ENCODE data around the gene SGMS1. TPM values are rescaled to one million over a fixed set of nuclear protein-coding genes. Genes with fewer than 3 reads are reported as not detected.

Gene SGMS1
- total and polyA plus RNA-seq, 2 donors (not counting 3 experiments of a cell fraction or from before 2014, with no cell fraction given), result 9.7 to 23.7 TPM

GRCh38 chr10:50579491-50580261 lies 44.1 kb downstream of the SGMS1 start:
- H3K9me1 ChIP-seq (replicated peaks; ENCODE audit: control insufficient read depth, extremely low read depth, insufficient read depth, low read length), result no peaks in the 10 kb centered on the region
- no peak overlapping the region for H3K27ac ChIP-seq (ENCODE audit: insufficient read depth, low read depth, low read length)
- no peaks in the 10 kb centered on the region for H3K27me3 ChIP-seq (ENCODE audit: control insufficient read depth in 2 of 2, insufficient read depth in 2 of 2, low read length in 2 of 2)
- H3K4me2 ChIP-seq (ENCODE audit: insufficient read depth, low read length), result no peak overlapping the region
- ChIA-PET CTCF (no interaction called here), POLR2A (no interaction called here)
- no peak for FAIRE-seq
- H3K79me2 ChIP-seq (ENCODE audit: control insufficient read depth, insufficient read depth, low read length), result no peaks in the 10 kb centered on the region
- no peak overlapping the region for H2AFZ ChIP-seq (ENCODE audit: low read depth, low read length)
- no peak overlapping the region for H3K9ac ChIP-seq (replicated peaks; ENCODE audit: extremely low read depth, insufficient read depth, low read length)
- dilution Hi-C loops (cut with MboI; ENCODE audit: extremely low pct_ligation_motif_present, low sequenced_read_pairs), result no loop called here
- TF ChIP-seq JUN (IDR thresholded peaks at IDR 0.05; ENCODE audit: borderline replicate concordance, insufficient read depth, insufficient read length, low read depth) (no peak), EZH2 (IDR thresholded peaks at IDR 0.05; ENCODE audit: borderline replicate concordance, low read depth, low read length, severe bottlenecking) (no peak), POLR2A (IDR thresholded peaks at IDR 0.05; ENCODE audit: low read depth, low read length) (no peak), MYC (IDR thresholded peaks at IDR 0.05; ENCODE audit: low read depth, low read length) (no peak), CTCF (IDR thresholded peaks at IDR 0.05; ENCODE audit: extremely low read depth in 1 of 2, insufficient read depth in 1 of 2, low read depth in 1 of 2, low read length in 2 of 2) (no peak), MAX (IDR thresholded peaks at IDR 0.05; ENCODE audit: insufficient read depth, insufficient read length) (no peak), GATA2 (IDR thresholded peaks at IDR 0.05; ENCODE audit: insufficient read depth, insufficient read length, low read depth, low read length) (no peak), FOS (IDR thresholded peaks at IDR 0.05; ENCODE audit: borderline replicate concordance, insufficient read depth, low read length) (no peak), POLR2AphosphoS5 (IDR thresholded peaks at IDR 0.05; ENCODE audit: insufficient read depth, low read depth, low read length) (no peak)
- no peaks in the 10 kb centered on the region for H3K36me3 ChIP-seq (ENCODE audit: control insufficient read depth in 2 of 2, extremely low read depth in 1 of 2, insufficient read depth in 2 of 2, low read length in 2 of 2)
- no peaks in the 10 kb centered on the region for H4K20me1 ChIP-seq (replicated peaks; ENCODE audit: control insufficient read depth, extremely low read depth, insufficient read depth, low read length)
- H3K4me1 ChIP-seq (ENCODE audit: control insufficient read depth, extremely low read depth, insufficient read depth, low read length), result no peaks in the 10 kb centered on the region
- H3K9me3 ChIP-seq (replicated peaks; ENCODE audit: control insufficient read depth, insufficient read depth, low read length), result no peaks in the 10 kb centered on the region
- no peak for DNase-seq (ENCODE audit: low read depth, low spot score)
- H3K4me3 ChIP-seq (replicated peaks in 1 of 3; ENCODE audit: insufficient read depth in 1 of 3, low read depth in 1 of 3, low read length in 3 of 3), result no peak overlapping the region
- intact Hi-C loops (cut with micrococcal nuclease), result no loop called here
- BruUV-seq (replicated peaks), result no TSS peak

All from endothelial cell of umbilical vein (primary cell).